GM13977 (cell line): Measurements from ENCODE around the gene CDKN2B-AS1.
A peak's percentile ranks its signal among the peaks of the same experiment; 100 is the strongest.

Experiments
- DNase-seq: peaks from one replicate; pipeline ENCODE4 v3.0.0; 2012; ENCODE audit warnings: low spot score
- CTCF ChIP-seq: IDR thresholded peaks from 2 replicates; pipeline ENCODE4 v1.5.1; 2012; ENCODE audit warnings: mild to moderate bottlenecking, control low read depth; ENCODE audit not compliant: insufficient read depth; ENCODE audit errors: extremely low read depth, missing control alignments
- in situ Hi-C: fragments of 300-500 bp; cut with MboI; formaldehyde crosslinking; loops from one replicate; pipeline ENCODE4 v1.12.0; 2022; ENCODE audit warnings: low sequenced_read_pairs, low pct_unique_long_range_greater_than_20kb, mixed read lengths, inconsistent platforms; ENCODE audit not compliant: unreplicated experiment

The CDKN2B-AS1 gene

GRCh38 chr9:22031655-22032411 lies 37.2 kb downstream of the CDKN2B-AS1 start:
- no peak for DNase-seq
- no peak for TF ChIP-seq CTCF
- in situ Hi-C loops = loop anchor here (25.0 kb wide), 1 partner anchor 220 kb away; the partner anchor contains the start of gene MTAP

GRCh38 chr9:22033012-22033630 lies 38.5 kb downstream of the CDKN2B-AS1 start:
- in situ Hi-C loops = loop anchor here (25.0 kb wide), 1 partner anchor 221 kb away; the partner anchor contains the start of gene MTAP
- no peak for DNase-seq
- no peak for TF ChIP-seq CTCF

- no peak for TF ChIP-seq CTCF
- in situ Hi-C loops = loop anchor here (25.0 kb wide), 1 partner anchor 223 kb away; the partner anchor contains the start of gene MTAP
- no peak for DNase-seq
These were observed 41.0 kb downstream of the CDKN2B-AS1 start for GRCh38 chr9:22035591-22036011.

GRCh38 chr9:22036866-22037626 lies 42.5 kb downstream of the CDKN2B-AS1 start:
- TF ChIP-seq CTCF = no peak
- in situ Hi-C loops = loop anchor here (25.0 kb wide), 1 partner anchor 225 kb away; the partner anchor contains the start of gene MTAP
- no peak for DNase-seq

- no peak for DNase-seq
- peak; percentile 51 for TF ChIP-seq CTCF
- in situ Hi-C loops = loop anchor here (25.0 kb wide), 1 partner anchor 226 kb away; the partner anchor contains the start of gene MTAP
These were observed 43.5 kb downstream of the CDKN2B-AS1 start for GRCh38 chr9:22037954-22038690.

- no peak for TF ChIP-seq CTCF
- in situ Hi-C loops = loop anchor here (25.0 kb wide), 1 partner anchor 227 kb away; the partner anchor contains the start of gene MTAP
These were observed 44.7 kb downstream of the CDKN2B-AS1 start for GRCh38 chr9:22039258-22039657.

More at GRCh38 chr9:22039258-22039657, 44.7 kb downstream of the CDKN2B-AS1 start:
- DNase-seq = no peak
